ENCODE results near the gene MRPS34. TPM values are rescaled to one million over a fixed set of nuclear protein-coding genes. Genes with fewer than 3 reads are reported as not detected.

MRPS34 gene
- total and polyA plus RNA-seq, 2 experiments from 2014 or later: 116 to 155 TPM

DNA sequence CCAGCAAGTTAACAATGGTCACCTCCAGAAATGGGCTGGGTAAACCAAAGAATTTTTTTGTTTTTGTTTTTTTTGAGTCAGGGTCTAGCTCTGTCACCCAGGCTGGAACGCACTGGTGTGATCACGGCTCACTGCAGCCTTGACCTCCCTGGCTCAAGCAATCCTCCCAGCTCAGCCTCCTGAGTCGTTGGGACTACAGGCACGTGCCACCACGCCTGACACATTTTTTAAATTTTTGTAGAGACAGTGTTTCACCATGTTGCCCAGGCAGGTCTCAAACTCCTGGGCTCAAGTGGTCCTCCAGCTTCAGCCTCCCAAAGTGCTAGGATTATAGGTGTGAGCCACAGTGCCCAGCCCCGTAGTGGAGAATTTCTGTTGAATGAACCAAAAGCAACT, 7.7 kb upstream of the MRPS34 start:
- H3K9me3 ChIP-seq (ENCODE audit: low read depth): no peaks in the 10 kb centered on the region
- peak overlapping the region; percentile 97 for H3K4me2 ChIP-seq
- peaks cover 9% of the 10 kb centered on the region for H3K4me1 ChIP-seq (ENCODE audit: insufficient read depth)
- WGBS (ENCODE audit: low lambda C conversion rate, missing lambda C conversion rate): 88% methylated on average over 6 of the region's 6 CpGs
- peak overlapping the region; percentile 62 for H3K27ac ChIP-seq
- TF ChIP-seq, protein P1, sequence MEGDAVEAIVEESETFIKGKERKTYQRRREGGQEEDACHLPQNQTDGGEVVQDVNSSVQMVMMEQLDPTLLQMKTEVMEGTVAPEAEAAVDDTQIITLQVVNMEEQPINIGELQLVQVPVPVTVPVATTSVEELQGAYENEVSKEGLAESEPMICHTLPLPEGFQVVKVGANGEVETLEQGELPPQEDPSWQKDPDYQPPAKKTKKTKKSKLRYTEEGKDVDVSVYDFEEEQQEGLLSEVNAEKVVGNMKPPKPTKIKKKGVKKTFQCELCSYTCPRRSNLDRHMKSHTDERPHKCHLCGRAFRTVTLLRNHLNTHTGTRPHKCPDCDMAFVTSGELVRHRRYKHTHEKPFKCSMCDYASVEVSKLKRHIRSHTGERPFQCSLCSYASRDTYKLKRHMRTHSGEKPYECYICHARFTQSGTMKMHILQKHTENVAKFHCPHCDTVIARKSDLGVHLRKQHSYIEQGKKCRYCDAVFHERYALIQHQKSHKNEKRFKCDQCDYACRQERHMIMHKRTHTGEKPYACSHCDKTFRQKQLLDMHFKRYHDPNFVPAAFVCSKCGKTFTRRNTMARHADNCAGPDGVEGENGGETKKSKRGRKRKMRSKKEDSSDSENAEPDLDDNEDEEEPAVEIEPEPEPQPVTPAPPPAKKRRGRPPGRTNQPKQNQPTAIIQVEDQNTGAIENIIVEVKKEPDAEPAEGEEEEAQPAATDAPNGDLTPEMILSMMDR (IDR thresholded peaks at IDR 0.05; ENCODE audit: poor library complexity): no peak
- TF ChIP-seq EZH2 (IDR thresholded peaks at IDR 0.05; ENCODE audit: borderline replicate concordance): no peak
- TF ChIP-seq EZH2phosphoT487 (IDR thresholded peaks at IDR 0.05; ENCODE audit: low read depth, severe bottlenecking, unreplicated experiment): no peak
- H3K4me3 ChIP-seq: no peak overlapping the region
- no peaks in the 10 kb centered on the region for H3K36me3 ChIP-seq (replicated peaks; ENCODE audit: insufficient read depth, low read depth)
- H3K79me2 ChIP-seq: peaks cover 41% of the 10 kb centered on the region
- H2AFZ ChIP-seq: no peak overlapping the region
- no peaks in the 10 kb centered on the region for H3K9me2 ChIP-seq (replicated peaks; ENCODE audit: insufficient read depth)
- no peaks in the 10 kb centered on the region for H3K27me3 ChIP-seq
- H4K20me1 ChIP-seq (ENCODE audit: insufficient read depth, poor library complexity, severe bottlenecking): peaks cover 5% of the 10 kb centered on the region
- no peak for DNase-seq (ENCODE audit: low spot score)

DNA sequence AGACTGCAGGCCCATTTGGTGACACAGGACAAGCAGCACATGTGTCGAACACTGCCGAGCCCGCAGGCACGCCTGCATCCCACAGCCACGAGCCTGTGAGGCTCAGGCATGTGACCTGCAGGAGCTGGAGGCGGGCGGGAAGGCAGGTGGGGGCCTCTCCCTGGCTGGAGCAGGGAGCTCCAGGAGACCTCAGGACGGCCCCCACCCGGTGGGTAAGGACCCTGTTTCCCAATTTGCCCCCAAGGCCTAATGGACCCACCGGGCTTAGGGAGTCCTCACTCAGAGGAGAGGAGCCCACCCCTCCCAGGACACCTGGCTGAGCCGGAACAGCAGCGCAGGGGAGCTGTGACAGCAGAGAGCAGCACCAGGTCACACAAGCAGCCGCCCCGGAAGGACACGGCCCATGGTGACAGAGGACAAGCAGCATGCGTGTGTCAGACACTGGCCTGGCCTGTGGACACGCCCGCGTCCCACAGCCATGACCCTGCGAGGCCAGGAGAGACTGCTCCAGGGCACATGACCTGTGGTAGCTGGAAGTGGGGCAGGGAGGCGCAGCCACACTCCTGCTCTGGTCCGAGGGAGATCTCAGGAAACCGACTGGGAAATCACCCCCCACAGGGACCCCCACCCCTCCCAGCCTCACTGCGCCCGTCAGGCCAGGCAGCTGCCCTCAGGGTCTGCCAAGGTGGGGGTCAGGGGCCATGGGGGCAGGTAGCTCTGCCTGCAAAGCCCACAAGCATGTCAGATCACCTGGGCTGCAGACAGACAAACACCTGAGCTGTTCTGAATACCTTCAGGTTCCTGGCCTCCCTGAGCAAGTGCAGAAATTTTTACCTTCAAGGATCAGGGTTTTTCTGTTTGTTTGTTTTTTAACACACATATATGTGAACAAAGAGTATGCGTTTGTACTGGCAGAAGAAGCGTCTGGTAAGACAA, 7.1 kb upstream of the MRPS34 start:
- H4K20me1 ChIP-seq (ENCODE audit: insufficient read depth, poor library complexity, severe bottlenecking): peaks cover 4% of the 10 kb centered on the region
- TF ChIP-seq EZH2phosphoT487 (IDR thresholded peaks at IDR 0.05; ENCODE audit: low read depth, severe bottlenecking, unreplicated experiment) (no peak), EZH2 (IDR thresholded peaks at IDR 0.05; ENCODE audit: borderline replicate concordance) (no peak)
- TF ChIP-seq, protein P1 (IDR thresholded peaks at IDR 0.05; ENCODE audit: poor library complexity): no peak
- H3K79me2 ChIP-seq: peaks cover 40% of the 10 kb centered on the region
- H3K4me3 ChIP-seq: no peak overlapping the region
- H3K36me3 ChIP-seq (replicated peaks; ENCODE audit: insufficient read depth, low read depth): no peaks in the 10 kb centered on the region
- H3K4me2 ChIP-seq: peak overlapping the region; percentile 97
- no peak overlapping the region for H2AFZ ChIP-seq
- H3K9me3 ChIP-seq (ENCODE audit: low read depth): no peaks in the 10 kb centered on the region
- whole genome bisulfite sequencing (ENCODE audit: low lambda C conversion rate, missing lambda C conversion rate): 92% methylated on average over 25 of the region's 27 CpGs
- H3K4me1 ChIP-seq (ENCODE audit: insufficient read depth): peaks cover 9% of the 10 kb centered on the region
- no peaks in the 10 kb centered on the region for H3K9me2 ChIP-seq (replicated peaks; ENCODE audit: insufficient read depth)
- DNase-seq (ENCODE audit: low spot score): no peak
- no peaks in the 10 kb centered on the region for H3K27me3 ChIP-seq
- H3K27ac ChIP-seq: no peak overlapping the region

DNA sequence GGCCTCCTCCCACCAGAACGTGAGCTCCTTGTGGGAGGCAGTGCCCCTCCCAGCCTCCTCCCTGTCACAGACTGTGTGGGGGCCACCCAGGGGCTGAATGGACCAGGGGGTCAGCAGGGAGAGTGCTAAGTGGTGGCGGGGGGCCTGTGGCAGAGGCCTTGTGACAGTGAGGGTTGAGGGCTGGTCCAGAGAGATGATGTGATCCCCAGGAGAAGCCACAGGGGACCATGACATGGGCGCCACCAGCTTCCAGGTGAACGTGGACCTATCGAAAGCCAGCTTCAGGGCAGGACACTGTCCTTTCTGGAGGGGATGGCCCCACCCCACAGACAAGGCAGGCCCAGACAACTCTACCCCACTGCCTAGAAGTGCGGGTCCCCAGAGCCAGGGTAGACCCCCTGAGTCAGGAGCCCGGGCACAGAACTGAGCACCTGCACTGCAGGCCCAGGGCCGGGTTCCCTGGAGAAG, 6.3 kb upstream of the MRPS34 start:
- H3K9me3 ChIP-seq (ENCODE audit: low read depth): no peaks in the 10 kb centered on the region
- H3K27me3 ChIP-seq: no peaks in the 10 kb centered on the region
- H3K36me3 ChIP-seq (replicated peaks; ENCODE audit: insufficient read depth, low read depth): no peaks in the 10 kb centered on the region
- DNase-seq (ENCODE audit: low spot score): no peak
- 95% methylated on average over 8 of the region's 8 CpGs for WGBS (ENCODE audit: low lambda C conversion rate, missing lambda C conversion rate)
- no peak overlapping the region for H2AFZ ChIP-seq
- TF ChIP-seq, protein P1 (IDR thresholded peaks at IDR 0.05; ENCODE audit: poor library complexity): no peak
- TF ChIP-seq EZH2 (IDR thresholded peaks at IDR 0.05; ENCODE audit: borderline replicate concordance) (no peak), EZH2phosphoT487 (IDR thresholded peaks at IDR 0.05; ENCODE audit: low read depth, severe bottlenecking, unreplicated experiment) (no peak)
- H3K9me2 ChIP-seq (replicated peaks; ENCODE audit: insufficient read depth): no peaks in the 10 kb centered on the region
- H3K4me3 ChIP-seq: no peak overlapping the region
- H3K79me2 ChIP-seq: peaks cover 40% of the 10 kb centered on the region
- no peak overlapping the region for H3K27ac ChIP-seq
- peaks cover 8% of the 10 kb centered on the region for H4K20me1 ChIP-seq (ENCODE audit: insufficient read depth, poor library complexity, severe bottlenecking)
- H3K4me1 ChIP-seq (ENCODE audit: insufficient read depth): peaks cover 16% of the 10 kb centered on the region
- H3K4me2 ChIP-seq: no peak overlapping the region

All from hepatocyte (in vitro differentiated cells).